ENCODE results near the gene CCT7. TPM values are rescaled to one million over a fixed set of nuclear protein-coding genes. Genes with fewer than 3 reads are reported as not detected.

The CCT7 gene
- polyA plus RNA-seq, 1 of the 3 experiments (the other 2 are of a cell fraction), result 369 TPM

GRCh38 chr2:73263540-73264331 is 29.6 kb downstream of the CCT7 start:
- no peaks in the 10 kb centered on the region for H3K9me2 ChIP-seq
- no peak for DNase-seq
- ChIA-PET POLR2A (no interaction called here), CTCF (interaction anchor here (0.6 to 1.2 kb wide), 2 partner anchors 10 to 327 kb away, joined by 3 to 4 read pairs; no protein-coding TSS in a partner anchor)
- no peaks in the 10 kb centered on the region for H3K79me2 ChIP-seq (ENCODE audit: insufficient read depth)
- no peaks in the 10 kb centered on the region for H3K9me3 ChIP-seq
- H2AFZ ChIP-seq (ENCODE audit: low read depth), result no peak overlapping the region
- no peaks in the 10 kb centered on the region for H4K20me1 ChIP-seq (ENCODE audit: insufficient read depth)
- no peak overlapping the region for H3K9ac ChIP-seq
- no peaks in the 10 kb centered on the region for H3K27me3 ChIP-seq (ENCODE audit: insufficient read depth)
- H3K27ac ChIP-seq (ENCODE audit: low read depth in 2 of 2, low read length in 1 of 2), result no peak overlapping the region
- H3K4me1 ChIP-seq (ENCODE audit: control insufficient read depth in 1 of 2, insufficient read depth in 2 of 2, low read depth in 1 of 2, low read length in 1 of 2), result no peaks in the 10 kb centered on the region; a peak in 1 of 4 replicates
- 95% methylated on average over 9 of the region's 16 CpGs for WGBS (ENCODE audit: low lambda C conversion rate)
- no peaks in the 10 kb centered on the region for H3F3A ChIP-seq (replicated peaks; ENCODE audit: insufficient read depth)
- TF ChIP-seq SMC3 (IDR thresholded peaks at IDR 0.05; ENCODE audit: low read depth, low read length) (no peak), FOXJ3 (CRISPR knock-in tag; IDR thresholded peaks at IDR 0.05) (no peak), FOSL2 (IDR thresholded peaks at IDR 0.05; ENCODE audit: borderline replicate concordance, low read depth) (no peak), POLR2AphosphoS5 (IDR thresholded peaks at IDR 0.05; ENCODE audit: low read depth, low read length) (no peak), NFIC (IDR thresholded peaks at IDR 0.05; ENCODE audit: borderline replicate concordance) (no peak), USF2 (IDR thresholded peaks at IDR 0.05; ENCODE audit: borderline replicate concordance, low read depth, low read length) (no peak), TAF1 (IDR thresholded peaks at IDR 0.05; ENCODE audit: borderline replicate concordance, low read depth, low read length) (no peak), YY1 (IDR thresholded peaks at IDR 0.05; ENCODE audit: low read depth) (no peak), RXRA (IDR thresholded peaks at IDR 0.05; ENCODE audit: borderline replicate concordance, low read depth) (no peak), REST (IDR thresholded peaks at IDR 0.05; ENCODE audit: low read depth, low read length) (no peak), EP300 (IDR thresholded peaks at IDR 0.05; ENCODE audit: borderline replicate concordance in 1 of 2, low read depth in 1 of 2, low read length in 1 of 2) (no peak), IRF3 (IDR thresholded peaks at IDR 0.05; ENCODE audit: low read depth, low read length) (no peak), PBX3 (IDR thresholded peaks at IDR 0.05) (no peak), RFX5 (IDR thresholded peaks at IDR 0.05; ENCODE audit: low read length) (no peak), NRF1 (IDR thresholded peaks at IDR 0.05; ENCODE audit: low read depth, low read length) (no peak), CHD2 (IDR thresholded peaks at IDR 0.05; ENCODE audit: low read length, partially characterized antibody) (no peak), ELF1 (IDR thresholded peaks at IDR 0.05) (no peak)
- no peak overlapping the region for H3K4me3 ChIP-seq (ENCODE audit: low read depth in 2 of 2, low read length in 1 of 2)
- no peaks in the 10 kb centered on the region for H3K36me3 ChIP-seq (replicated peaks in 1 of 2; ENCODE audit: control insufficient read depth in 1 of 2, insufficient read depth in 2 of 2, low read length in 1 of 2)
- H3K4me2 ChIP-seq, result no peak overlapping the region
